HG02678 (cell line): ENCODE measurements around the gene ILKAP.

ENCODE experiments used
- ATAC-seq: cut with Tn5 transposase; IDR thresholded peaks from one replicate; pipeline ENCODE4 v1.9.1; 2021; ENCODE audit warnings: mild to moderate bottlenecking, moderate library complexity; ENCODE audit not compliant: unreplicated experiment

The ILKAP gene

GRCh38 chr2:238203094-238203972 lies at the start of gene ILKAP:
TSS of gene ILKAP (minus strand) at chr2:238203695. CDS start at chr2:238203553, 142 bp downstream.
- ATAC-seq = peak; percentile 97

GRCh38 chr2:238252766-238253630 lies 49.5 kb upstream of the ILKAP start:
- ATAC-seq = no peak

DNA sequence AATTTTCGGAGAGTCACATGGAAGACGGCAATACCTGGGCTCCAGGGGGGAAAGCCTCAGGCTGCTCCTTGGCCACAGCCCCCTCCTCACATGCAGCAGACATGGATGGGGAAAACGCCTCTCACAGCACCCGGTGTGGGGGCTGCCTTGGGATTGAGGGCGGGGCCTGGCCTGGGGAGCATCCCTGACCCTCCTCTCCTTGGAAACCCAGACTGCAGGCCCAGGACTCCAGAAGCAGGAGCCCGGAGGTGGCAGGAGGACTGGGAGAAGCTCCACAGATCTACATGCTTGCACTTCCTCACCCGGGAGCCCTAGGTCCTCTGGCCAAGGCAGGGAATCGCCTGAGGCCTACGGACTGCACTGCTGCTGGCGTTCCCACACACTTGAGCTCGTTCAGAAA lies 48.5 kb upstream of the ILKAP start:
- ATAC-seq = no peak

GRCh38 chr2:238251331-238251730 lies 47.8 kb upstream of the ILKAP start:
- no peak for ATAC-seq

- no peak for ATAC-seq
Measured at GRCh38 chr2:238250896-238251295, 47.4 kb upstream of the ILKAP start.

GRCh38 chr2:238247841-238248453 lies 44.5 kb upstream of the ILKAP start:
- no peak for ATAC-seq

DNA sequence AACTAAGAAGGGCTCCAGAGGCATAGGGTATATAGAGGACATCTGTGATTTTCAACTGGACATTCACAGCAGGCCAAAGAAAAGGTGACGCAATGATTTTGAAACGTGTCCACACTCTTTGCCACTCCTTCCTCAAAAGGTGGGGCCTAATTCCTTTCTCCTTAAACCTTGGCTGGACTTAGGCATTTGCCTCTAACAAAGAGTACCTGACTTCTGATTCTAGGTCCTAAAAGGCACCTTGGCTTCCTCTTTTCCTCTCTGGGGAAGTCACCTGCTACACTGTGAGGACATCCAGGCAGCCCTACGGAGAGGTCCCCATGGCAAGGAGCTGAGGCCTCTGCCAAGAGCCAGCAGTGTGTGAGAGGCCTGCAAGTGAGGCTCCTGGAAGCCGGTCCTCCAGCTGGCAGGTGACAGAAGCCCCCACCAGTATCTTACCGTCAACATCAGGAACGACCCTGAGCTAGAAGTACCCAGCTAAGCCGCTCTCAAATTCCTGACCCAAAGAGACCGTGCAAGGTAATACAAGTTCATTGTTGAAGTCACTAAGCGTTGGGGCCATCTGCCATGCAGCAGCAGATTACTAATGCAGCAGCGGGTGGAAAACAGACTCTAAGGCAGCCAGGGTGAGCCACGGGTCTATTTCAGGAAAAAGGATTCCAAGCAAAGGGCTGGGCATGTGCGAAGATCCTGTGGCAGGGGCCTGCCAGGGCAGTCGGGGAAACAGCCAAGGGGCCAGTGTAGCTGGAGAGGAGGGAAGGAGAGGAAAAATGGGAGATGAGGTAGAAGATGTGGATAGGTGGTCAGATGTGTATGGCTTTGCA lies 43.7 kb upstream of the ILKAP start:
- no peak for ATAC-seq

- no peak for ATAC-seq
Measured at GRCh38 chr2:238244151-238244550, 40.7 kb upstream of the ILKAP start.

- no peak for ATAC-seq
Measured at GRCh38 chr2:238243496-238244076, 40.1 kb upstream of the ILKAP start.

- no peak for ATAC-seq
Measured at GRCh38 chr2:238242731-238243495, 39.4 kb upstream of the ILKAP start.

DNA sequence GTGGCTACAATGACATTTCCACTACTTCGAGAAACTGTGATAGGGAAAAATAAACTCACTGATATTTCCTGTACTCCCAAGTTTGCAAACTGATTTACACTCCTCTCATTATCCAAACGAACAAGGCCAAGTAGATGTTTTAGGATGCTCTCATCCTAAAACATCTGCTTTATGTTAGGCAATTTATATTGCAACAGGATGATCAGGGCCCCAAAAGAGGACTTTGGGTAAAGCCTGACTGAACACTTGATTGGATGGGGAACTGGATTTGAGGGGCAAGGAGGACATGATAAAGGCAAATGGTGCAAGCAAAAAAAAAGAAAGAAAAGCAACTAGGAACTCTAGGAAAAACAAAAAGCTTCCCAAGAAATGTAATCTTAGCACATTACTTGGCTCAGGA lies 38.5 kb upstream of the ILKAP start:
- ATAC-seq = no peak

DNA sequence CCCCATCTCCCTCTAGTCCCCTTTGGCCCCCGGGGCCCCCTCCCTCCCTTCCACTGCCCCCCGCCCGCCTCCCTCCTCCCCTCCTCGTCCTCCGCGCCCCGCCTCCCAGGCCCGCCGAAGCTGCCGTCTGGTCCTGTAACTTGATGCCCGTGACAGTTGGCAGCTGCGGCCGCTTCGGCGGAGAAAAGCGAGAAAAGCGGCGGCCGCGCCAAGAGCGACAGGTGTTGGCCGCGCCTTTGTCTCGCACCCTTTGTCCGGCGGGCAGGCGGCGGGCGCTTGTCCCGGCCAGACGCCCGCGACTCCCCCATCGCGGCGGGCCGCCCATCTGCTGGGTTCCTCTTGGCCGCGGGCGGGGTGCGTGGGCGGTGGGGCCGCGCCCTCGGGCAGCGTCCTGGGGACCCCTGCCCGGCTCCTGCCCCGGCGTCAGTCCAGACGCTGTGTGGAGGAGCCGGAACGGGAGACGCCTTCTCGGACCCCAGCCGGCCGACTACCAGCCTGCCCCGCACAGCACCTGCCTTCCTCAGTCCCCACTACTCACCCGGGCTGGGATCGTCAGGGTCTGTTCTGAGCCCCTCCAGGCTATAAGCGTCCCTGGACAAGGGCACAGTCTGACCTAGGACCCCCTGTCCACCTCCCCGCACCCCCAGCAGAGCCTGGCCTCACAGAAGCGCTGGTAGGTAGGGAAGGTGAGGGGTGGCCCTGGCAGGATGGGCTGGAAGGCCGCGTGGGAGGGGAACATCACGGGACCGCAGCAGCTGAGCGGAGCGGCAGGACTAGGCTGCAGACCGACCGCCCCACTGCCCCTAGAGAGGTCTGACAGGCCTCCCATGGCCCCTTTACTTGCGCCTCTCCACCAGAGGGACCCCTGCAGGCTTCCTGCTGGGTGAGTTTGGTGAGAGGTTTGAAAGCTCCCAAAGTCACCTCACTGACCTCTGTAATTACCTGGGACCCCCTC lies 37.5 kb upstream of the ILKAP start:
- ATAC-seq = no peak

DNA sequence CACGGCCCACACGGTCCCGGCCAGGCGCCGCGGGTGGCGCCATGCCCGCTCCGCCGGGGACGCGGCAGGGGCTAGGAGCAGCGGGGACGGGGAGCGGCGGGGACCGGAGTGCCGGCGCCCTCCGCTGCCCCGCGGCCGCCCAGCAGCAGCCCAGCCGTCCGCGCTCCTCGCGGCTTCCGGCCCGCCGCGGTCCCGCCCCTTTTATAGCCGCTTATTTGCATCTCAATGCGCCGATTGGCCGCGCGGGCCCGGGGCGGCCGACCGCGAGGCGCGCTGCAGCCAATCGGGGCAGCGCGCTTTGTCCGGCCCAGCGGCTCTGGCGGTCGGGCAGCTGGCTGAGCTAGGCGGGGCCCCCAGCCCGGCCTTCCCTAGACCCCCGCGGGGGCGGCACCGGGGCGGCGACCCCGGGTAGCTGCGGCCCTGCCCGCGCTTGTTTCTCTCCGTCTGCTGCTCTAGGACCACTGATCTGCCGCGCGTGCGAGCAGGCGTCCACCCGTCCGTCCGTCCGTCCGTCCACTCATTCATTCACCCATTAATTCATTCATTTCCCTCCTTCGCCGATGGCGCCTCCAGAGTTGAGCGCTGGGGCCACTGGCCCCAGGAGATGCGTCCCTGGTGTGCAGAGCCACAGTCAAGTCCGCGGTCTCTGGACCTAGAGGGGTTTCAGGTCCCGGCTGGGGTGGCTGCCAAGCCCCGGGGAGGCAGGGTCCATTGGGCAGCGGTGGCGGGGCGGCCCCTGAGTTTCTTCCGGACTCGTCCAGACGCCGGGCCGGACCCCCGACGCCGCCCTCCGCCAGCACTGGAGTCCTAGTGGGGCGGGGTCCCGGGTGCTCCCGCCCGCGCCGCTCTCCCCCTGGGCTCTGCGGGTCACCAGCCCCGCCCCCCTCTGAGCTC lies 36.6 kb upstream of the ILKAP start, which contains the start of gene HES6:
Gene HES6 (minus strand): TSS at position 176 of the 894 bp plus-strand sequence. CDS start 133 bp downstream, at position 43.
- peak; percentile 87 for ATAC-seq

DNA sequence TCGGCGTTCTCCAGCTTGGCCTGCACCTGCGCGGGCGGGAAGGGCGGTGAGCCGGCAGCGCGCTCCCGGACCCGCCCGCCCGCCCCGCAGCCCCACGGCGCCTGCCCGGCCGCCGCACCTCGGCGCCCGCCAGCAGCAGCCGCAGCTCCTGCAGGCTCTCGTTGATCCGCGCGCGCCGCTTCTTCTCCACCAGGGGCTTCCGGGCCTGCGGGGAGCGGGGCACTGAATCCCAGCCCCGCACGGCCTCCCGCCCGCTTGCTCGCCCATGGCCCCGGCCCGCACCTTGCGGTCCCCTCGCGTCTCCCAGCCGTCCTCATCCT lies 36.0 kb upstream of the ILKAP start:
- peak; percentile 20 for ATAC-seq

GRCh38 chr2:238238766-238239542 lies 35.5 kb upstream of the ILKAP start:
- ATAC-seq = no peak

DNA sequence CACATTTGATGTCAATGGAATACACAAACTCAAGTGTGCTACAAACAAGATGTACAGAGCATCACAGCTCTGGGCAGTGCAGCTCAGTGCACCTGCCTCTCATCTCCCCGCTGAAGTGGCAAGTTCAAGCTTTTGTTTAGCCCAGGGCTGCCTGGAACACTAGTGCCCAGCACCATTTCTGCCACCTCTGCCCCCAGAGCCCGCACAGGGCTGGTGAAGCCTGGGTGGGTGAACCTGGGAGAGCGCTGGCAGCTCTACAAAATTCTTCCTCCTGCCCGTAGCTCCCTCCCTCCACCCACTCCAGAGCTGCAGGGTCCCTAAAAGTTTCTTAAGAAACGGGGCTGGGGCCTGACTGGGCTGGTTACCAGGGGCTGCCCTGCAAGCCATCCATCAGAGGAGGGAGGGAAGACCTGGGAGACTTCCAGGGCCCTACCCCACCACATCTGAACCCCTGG lies 34.8 kb upstream of the ILKAP start:
- no peak for ATAC-seq
